ENCODE data around the gene OR13C8. TPM values are rescaled to one million over a fixed set of nuclear protein-coding genes. Genes with fewer than 3 reads are reported as not detected.

The OR13C8 gene
- total RNA-seq, 1 donor: not detected

DNA sequence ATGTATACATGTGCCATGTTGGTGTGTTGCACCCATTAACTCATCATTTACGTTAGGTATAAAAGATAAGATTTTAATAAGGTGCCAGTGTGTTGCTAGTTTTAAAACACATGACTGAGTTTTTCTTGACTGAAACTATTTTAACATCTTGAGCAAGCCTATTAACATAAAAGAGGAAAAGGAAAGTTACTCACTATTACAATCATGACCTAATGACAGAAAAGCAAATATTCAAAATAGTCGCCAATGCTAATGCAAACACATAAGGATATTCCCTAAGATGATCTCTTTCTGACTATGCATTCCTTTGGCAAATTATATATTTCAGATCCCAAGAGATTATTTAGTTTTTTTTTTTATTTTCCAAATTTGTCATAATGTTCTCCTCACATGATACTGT is 42.2 kb downstream of the OR13C8 start:
- H3K27me3 ChIP-seq (ENCODE audit: insufficient read depth, low read length): no peaks in the 10 kb centered on the region
- H3K27ac ChIP-seq (ENCODE audit: low read depth, low read length): no peak overlapping the region
- H4K20me1 ChIP-seq (ENCODE audit: insufficient read depth, low read length): no peaks in the 10 kb centered on the region
- no peaks in the 10 kb centered on the region for H3K36me3 ChIP-seq (ENCODE audit: insufficient read depth, low read length)
- no peaks in the 10 kb centered on the region for H3K9me3 ChIP-seq (ENCODE audit: low read depth, low read length)
- no peak overlapping the region for H3K4me3 ChIP-seq (ENCODE audit: insufficient read depth, low read length)
- no peaks in the 10 kb centered on the region for H3K4me1 ChIP-seq (ENCODE audit: insufficient read depth, low read length)
- H3K4me2 ChIP-seq (ENCODE audit: insufficient read depth, low read length): no peak overlapping the region
- no peak overlapping the region for H2AFZ ChIP-seq (ENCODE audit: low read length)
- no peak for DNase-seq (ENCODE audit: insufficient read length, low spot score, missing footprints)
- TF ChIP-seq, protein P1, sequence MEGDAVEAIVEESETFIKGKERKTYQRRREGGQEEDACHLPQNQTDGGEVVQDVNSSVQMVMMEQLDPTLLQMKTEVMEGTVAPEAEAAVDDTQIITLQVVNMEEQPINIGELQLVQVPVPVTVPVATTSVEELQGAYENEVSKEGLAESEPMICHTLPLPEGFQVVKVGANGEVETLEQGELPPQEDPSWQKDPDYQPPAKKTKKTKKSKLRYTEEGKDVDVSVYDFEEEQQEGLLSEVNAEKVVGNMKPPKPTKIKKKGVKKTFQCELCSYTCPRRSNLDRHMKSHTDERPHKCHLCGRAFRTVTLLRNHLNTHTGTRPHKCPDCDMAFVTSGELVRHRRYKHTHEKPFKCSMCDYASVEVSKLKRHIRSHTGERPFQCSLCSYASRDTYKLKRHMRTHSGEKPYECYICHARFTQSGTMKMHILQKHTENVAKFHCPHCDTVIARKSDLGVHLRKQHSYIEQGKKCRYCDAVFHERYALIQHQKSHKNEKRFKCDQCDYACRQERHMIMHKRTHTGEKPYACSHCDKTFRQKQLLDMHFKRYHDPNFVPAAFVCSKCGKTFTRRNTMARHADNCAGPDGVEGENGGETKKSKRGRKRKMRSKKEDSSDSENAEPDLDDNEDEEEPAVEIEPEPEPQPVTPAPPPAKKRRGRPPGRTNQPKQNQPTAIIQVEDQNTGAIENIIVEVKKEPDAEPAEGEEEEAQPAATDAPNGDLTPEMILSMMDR (IDR thresholded peaks at IDR 0.05; ENCODE audit: extremely low read depth, low read depth, low read length): no peak
- H3K79me2 ChIP-seq (ENCODE audit: insufficient read depth, low read length): no peaks in the 10 kb centered on the region

DNA sequence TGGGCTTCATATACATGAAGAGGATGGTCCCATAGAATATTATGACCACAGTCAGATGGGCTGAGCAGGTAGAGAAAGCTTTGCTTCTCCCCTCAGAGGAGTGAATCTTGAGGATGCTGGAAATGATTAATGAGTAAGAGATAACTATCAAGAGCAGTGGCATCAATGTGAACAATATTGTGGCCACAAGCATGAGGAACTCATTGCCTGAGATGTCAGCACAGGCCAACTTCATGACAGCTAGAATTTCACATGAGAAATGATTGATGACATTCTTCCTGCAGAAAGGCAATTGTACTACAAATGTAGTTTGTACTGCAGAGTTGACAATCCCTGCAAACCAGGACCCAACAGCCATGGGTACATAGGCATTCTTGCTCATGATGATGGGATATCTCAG is 48.5 kb downstream of the OR13C8 start:
- TF ChIP-seq, protein P1 (IDR thresholded peaks at IDR 0.05; ENCODE audit: extremely low read depth, low read depth, low read length): no peak
- H3K4me3 ChIP-seq (ENCODE audit: insufficient read depth, low read length): no peak overlapping the region
- no peaks in the 10 kb centered on the region for H3K79me2 ChIP-seq (ENCODE audit: insufficient read depth, low read length)
- no peak overlapping the region for H3K27ac ChIP-seq (ENCODE audit: low read depth, low read length)
- no peak overlapping the region for H3K4me2 ChIP-seq (ENCODE audit: insufficient read depth, low read length)
- no peak for DNase-seq (ENCODE audit: insufficient read length, low spot score, missing footprints)
- no peaks in the 10 kb centered on the region for H3K9me3 ChIP-seq (ENCODE audit: low read depth, low read length)
- H4K20me1 ChIP-seq (ENCODE audit: insufficient read depth, low read length): no peaks in the 10 kb centered on the region
- no peak overlapping the region for H2AFZ ChIP-seq (ENCODE audit: low read length)
- H3K4me1 ChIP-seq (ENCODE audit: insufficient read depth, low read length): no peaks in the 10 kb centered on the region
- no peaks in the 10 kb centered on the region for H3K36me3 ChIP-seq (ENCODE audit: insufficient read depth, low read length)
- no peaks in the 10 kb centered on the region for H3K27me3 ChIP-seq (ENCODE audit: insufficient read depth, low read length)

DNA sequence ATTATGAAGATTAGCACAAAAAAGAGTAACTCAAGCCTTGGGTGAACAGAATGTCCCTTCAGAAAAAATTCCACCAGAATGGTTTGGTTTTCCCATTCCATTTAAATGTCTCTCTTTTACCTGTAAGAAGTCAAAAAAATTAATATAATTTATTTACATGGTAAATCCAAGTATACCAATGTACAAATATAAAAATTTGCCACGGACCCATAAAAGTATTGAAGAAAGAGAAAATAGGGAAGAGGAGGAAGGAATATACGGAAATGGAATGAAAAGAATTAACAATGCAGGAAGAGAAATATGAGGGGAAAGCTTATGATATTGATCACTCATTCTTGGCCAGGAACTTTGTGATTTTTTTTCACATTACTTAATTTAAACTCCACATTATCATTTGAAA is 49.1 kb downstream of the OR13C8 start, which contains the start of gene OR13C9:
TSS of gene OR13C9 (minus strand) at position 101 of the 400 bp plus-strand sequence. CDS start at position 101, 0 bp downstream.
- Histone ChIP-seq H3K27ac (ENCODE audit: low read depth, low read length) (no peak within 1 kb of the TSS), H3K27me3 (ENCODE audit: insufficient read depth, low read length) (no peaks in the 10 kb centered on the region), H4K20me1 (ENCODE audit: insufficient read depth, low read length) (no peaks in the 10 kb centered on the region), H3K79me2 (ENCODE audit: insufficient read depth, low read length) (no peaks in the 10 kb centered on the region), H3K4me2 (ENCODE audit: insufficient read depth, low read length) (no peak within 1 kb of the TSS), H3K4me1 (ENCODE audit: insufficient read depth, low read length) (no peaks in the 10 kb centered on the region), H2AFZ (ENCODE audit: low read length) (no peak within 1 kb of the TSS), H3K9me3 (ENCODE audit: low read depth, low read length) (no peaks in the 10 kb centered on the region), H3K36me3 (ENCODE audit: insufficient read depth, low read length) (no peaks in the 10 kb centered on the region), H3K4me3 (ENCODE audit: insufficient read depth, low read length) (no peak within 1 kb of the TSS)
- DNase-seq (ENCODE audit: insufficient read length, low spot score, missing footprints): no peak
- TF ChIP-seq, protein P1 (IDR thresholded peaks at IDR 0.05; ENCODE audit: extremely low read depth, low read depth, low read length): no peak

Other genes with a start within 250 kb of the OR13C8 start
- not detected in 2 replicates for gene OR13F1, start 64.9 kb upstream of the OR13C8 start, total RNA-seq
- not detected in 2 replicates for gene OR13C4, start 42.0 kb upstream of the OR13C8 start, total RNA-seq
- not detected in 2 replicates for gene OR13C3, start 32.3 kb upstream of the OR13C8 start, total RNA-seq
- not detected in 2 replicates for gene OR13C5, start 30.2 kb downstream of the OR13C8 start, total RNA-seq
- not detected in 2 replicates for gene OR13C2, start 36.5 kb downstream of the OR13C8 start, total RNA-seq
- gene OR13C9, start 49.0 kb downstream of the OR13C8 start, total RNA-seq: not detected in 2 replicates
- gene OR13D1, start 125.3 kb downstream of the OR13C8 start, total RNA-seq: not detected in 2 replicates
- gene NIPSNAP3A, start 178.5 kb downstream of the OR13C8 start, total RNA-seq: 42.7 and 43.9 TPM in 2 replicates
- 2.1 and 2.5 TPM in 2 replicates for gene NIPSNAP3B, start 195.0 kb downstream of the OR13C8 start, total RNA-seq